ENCODE results near the gene PGAP2. TPM values are rescaled to one million over a fixed set of nuclear protein-coding genes. Genes with fewer than 3 reads are reported as not detected.
"Not testable (repeated sequence)": the region's sequence is repeated elsewhere in the genome, so short reads cannot be mapped to it uniquely, and the experiment has no call there.

PGAP2 gene
- total RNA-seq, 1 experiment from 2014 or later: 30.5 TPM

DNA sequence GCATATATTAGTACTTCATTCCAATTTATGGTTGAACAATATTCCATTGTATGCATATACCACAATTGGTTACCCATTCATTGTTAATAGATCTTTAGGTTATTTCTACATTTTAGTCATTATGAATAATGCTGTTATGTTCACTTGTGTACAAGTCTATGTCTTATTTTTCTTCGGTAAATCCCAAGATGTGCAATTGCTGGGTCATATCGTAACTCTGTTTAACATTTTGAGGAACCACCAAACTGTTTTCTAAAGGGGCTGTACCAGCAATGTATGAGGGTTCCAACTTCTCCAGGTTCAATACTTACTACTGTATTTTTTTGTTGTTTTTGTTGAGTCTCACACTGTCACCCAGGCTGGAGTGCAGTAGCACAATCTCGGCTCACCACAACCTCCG, 44.1 kb upstream of the PGAP2 start:
- Histone ChIP-seq H2AFZ (ENCODE audit: low read depth, low read length, poor library complexity, severe bottlenecking) (no peak overlapping the region), H3K36me3 (ENCODE audit: control insufficient read depth in 1 of 2, insufficient read depth in 2 of 2, low read length in 2 of 2) (peaks cover 78 to 82% of the 10 kb centered on the region in 2 experiments), H3K27ac (ENCODE audit: low read depth, low read length) (no peak overlapping the region), H3K4me2 (ENCODE audit: low read length) (no peak overlapping the region), H3K9me3 (ENCODE audit: control insufficient read depth in 1 of 2, insufficient read depth in 1 of 2, low read depth in 1 of 2, low read length in 2 of 2) (no peaks in the 10 kb centered on the region), H3K9me2 (ENCODE audit: insufficient read depth) (no peaks in the 10 kb centered on the region), H4K20me1 (ENCODE audit: insufficient read depth) (peaks cover 4% of the 10 kb centered on the region; the same call in 1 of the 2 replicates), H3K4me1 (ENCODE audit: control insufficient read depth in 1 of 2, insufficient read depth in 2 of 2, low read length in 2 of 2) (no peaks in the 10 kb centered on the region), H3K79me2 (ENCODE audit: insufficient read depth, low read length) (peaks cover 71% of the 10 kb centered on the region), H3K27me3 (ENCODE audit: insufficient read depth, low read length) (no peaks in the 10 kb centered on the region), H3K4me3 (replicated peaks in 1 of 2; ENCODE audit: low read depth in 1 of 2, low read length in 2 of 2) (no peak overlapping the region), H3K9ac (ENCODE audit: low read length) (no peak overlapping the region)
- ChIA-PET CTCF (no interaction called here), RAD21 (ENCODE audit: low non-redundant PET in 1 of 2, low total read pairs in 2 of 2, uncharacterized antibody in 2 of 2, unreplicated experiment in 2 of 2) (no interaction called here), POLR2A (no interaction called here)
- TF ChIP-seq YY1 (IDR thresholded peaks at IDR 0.05; ENCODE audit: extremely low read depth, insufficient replicate concordance, low read depth, low read length): no peak
- TF ChIP-seq CEBPB (IDR thresholded peaks at IDR 0.05; ENCODE audit: low read depth): no peak
- no peak for TF ChIP-seq EGR1 (IDR thresholded peaks at IDR 0.05; ENCODE audit: low read depth)
- TF ChIP-seq, protein P1, sequence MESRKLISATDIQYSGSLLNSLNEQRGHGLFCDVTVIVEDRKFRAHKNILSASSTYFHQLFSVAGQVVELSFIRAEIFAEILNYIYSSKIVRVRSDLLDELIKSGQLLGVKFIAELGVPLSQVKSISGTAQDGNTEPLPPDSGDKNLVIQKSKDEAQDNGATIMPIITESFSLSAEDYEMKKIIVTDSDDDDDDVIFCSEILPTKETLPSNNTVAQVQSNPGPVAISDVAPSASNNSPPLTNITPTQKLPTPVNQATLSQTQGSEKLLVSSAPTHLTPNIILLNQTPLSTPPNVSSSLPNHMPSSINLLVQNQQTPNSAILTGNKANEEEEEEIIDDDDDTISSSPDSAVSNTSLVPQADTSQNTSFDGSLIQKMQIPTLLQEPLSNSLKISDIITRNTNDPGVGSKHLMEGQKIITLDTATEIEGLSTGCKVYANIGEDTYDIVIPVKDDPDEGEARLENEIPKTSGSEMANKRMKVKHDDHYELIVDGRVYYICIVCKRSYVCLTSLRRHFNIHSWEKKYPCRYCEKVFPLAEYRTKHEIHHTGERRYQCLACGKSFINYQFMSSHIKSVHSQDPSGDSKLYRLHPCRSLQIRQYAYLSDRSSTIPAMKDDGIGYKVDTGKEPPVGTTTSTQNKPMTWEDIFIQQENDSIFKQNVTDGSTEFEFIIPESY (IDR thresholded peaks at IDR 0.05; ENCODE audit: extremely low read depth, insufficient replicate concordance, low read length): no peak
- TF ChIP-seq POLR2A (IDR thresholded peaks at IDR 0.05; ENCODE audit: borderline replicate concordance, extremely low read depth, insufficient read depth, insufficient read length): no peak
- no peak for TF ChIP-seq JUND (IDR thresholded peaks at IDR 0.05)
- TF ChIP-seq SP1 (IDR thresholded peaks at IDR 0.05; ENCODE audit: low read depth): no peak
- TF ChIP-seq, protein P2, sequence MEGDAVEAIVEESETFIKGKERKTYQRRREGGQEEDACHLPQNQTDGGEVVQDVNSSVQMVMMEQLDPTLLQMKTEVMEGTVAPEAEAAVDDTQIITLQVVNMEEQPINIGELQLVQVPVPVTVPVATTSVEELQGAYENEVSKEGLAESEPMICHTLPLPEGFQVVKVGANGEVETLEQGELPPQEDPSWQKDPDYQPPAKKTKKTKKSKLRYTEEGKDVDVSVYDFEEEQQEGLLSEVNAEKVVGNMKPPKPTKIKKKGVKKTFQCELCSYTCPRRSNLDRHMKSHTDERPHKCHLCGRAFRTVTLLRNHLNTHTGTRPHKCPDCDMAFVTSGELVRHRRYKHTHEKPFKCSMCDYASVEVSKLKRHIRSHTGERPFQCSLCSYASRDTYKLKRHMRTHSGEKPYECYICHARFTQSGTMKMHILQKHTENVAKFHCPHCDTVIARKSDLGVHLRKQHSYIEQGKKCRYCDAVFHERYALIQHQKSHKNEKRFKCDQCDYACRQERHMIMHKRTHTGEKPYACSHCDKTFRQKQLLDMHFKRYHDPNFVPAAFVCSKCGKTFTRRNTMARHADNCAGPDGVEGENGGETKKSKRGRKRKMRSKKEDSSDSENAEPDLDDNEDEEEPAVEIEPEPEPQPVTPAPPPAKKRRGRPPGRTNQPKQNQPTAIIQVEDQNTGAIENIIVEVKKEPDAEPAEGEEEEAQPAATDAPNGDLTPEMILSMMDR (IDR thresholded peaks at IDR 0.05 in 2 of 3, conservative IDR thresholded peaks at IDR 0.05 in 1 of 3; ENCODE audit: borderline replicate concordance in 1 of 3, insufficient read depth in 1 of 3, low read depth in 2 of 3, low read length in 2 of 3): no peak
- no peak for TF ChIP-seq POLR2AphosphoS5 (IDR thresholded peaks at IDR 0.05; ENCODE audit: low read depth, low read length)
- TF ChIP-seq SRF (IDR thresholded peaks at IDR 0.05; ENCODE audit: low read depth): no peak
- no peak for TF ChIP-seq RAD21 (IDR thresholded peaks at IDR 0.05; ENCODE audit: low read depth)
- no peak for TF ChIP-seq ZFX (IDR thresholded peaks at IDR 0.05)
- TF ChIP-seq ATF3 (IDR thresholded peaks at IDR 0.05): no peak
- TF ChIP-seq FOSL1 (IDR thresholded peaks at IDR 0.05; ENCODE audit: low read depth): no peak
- intact Hi-C loops (cut with micrococcal nuclease): no loop called here
- no TSS peak for BruUV-seq (replicated peaks)
- ATAC-seq (no peak), DNase-seq (ENCODE audit: low read depth, low spot score) (no peak)

DNA sequence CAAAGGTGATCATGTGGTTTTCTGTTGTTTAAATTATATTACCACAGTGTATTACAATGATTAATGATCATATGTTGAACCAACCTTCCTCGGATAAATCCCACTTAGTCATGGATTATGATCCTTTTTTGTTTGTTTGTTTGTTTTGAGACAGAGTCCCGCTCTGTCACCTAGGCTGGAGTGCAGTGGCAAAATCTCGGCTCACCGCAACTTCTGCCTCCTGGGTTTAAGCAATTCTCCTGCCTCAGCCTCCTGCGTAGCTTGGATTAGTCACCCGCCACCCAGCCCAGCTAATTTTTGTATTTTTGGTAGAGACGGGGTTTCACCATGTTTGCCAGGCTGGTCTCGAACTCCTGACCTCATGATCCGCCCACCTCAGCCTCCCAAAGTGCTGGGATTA, 41.5 kb upstream of the PGAP2 start:
- POLR2A ChIA-PET; BruUV-seq (replicated peaks): not testable (repeated sequence)

More for the DNA sequence above, 41.5 kb upstream of the PGAP2 start:
- H3K4me3 ChIP-seq (replicated peaks in 1 of 2; ENCODE audit: low read depth in 1 of 2, low read length in 2 of 2); H3K9me3 ChIP-seq (ENCODE audit: control insufficient read depth in 1 of 2, insufficient read depth in 1 of 2, low read depth in 1 of 2, low read length in 2 of 2); CTCF ChIA-PET; H3K27me3 ChIP-seq (ENCODE audit: insufficient read depth, low read length); H4K20me1 ChIP-seq (ENCODE audit: insufficient read depth); intact Hi-C loops (cut with micrococcal nuclease); H3K4me2 ChIP-seq (ENCODE audit: low read length); ATAC-seq; RAD21 ChIA-PET (ENCODE audit: low non-redundant PET in 1 of 2, low total read pairs in 2 of 2, uncharacterized antibody in 2 of 2, unreplicated experiment in 2 of 2); H3K4me1 ChIP-seq (ENCODE audit: control insufficient read depth in 1 of 2, insufficient read depth in 2 of 2, low read length in 2 of 2); DNase-seq (ENCODE audit: low read depth, low spot score); H2AFZ ChIP-seq (ENCODE audit: low read depth, low read length, poor library complexity, severe bottlenecking); H3K9me2 ChIP-seq (ENCODE audit: insufficient read depth); H3K27ac ChIP-seq (ENCODE audit: low read depth, low read length); H3K9ac ChIP-seq (ENCODE audit: low read length): not testable (repeated sequence)
- Histone ChIP-seq H3K36me3 (ENCODE audit: control insufficient read depth in 1 of 2, insufficient read depth in 2 of 2, low read length in 2 of 2) (peaks cover 78 to 83% of the 10 kb centered on the region in 2 experiments), H3K79me2 (ENCODE audit: insufficient read depth, low read length) (peaks cover 63% of the 10 kb centered on the region)

Measured in HCT116 (cell line).